BLaER1 treated with 17β-estradiol and CSF1 and Interleukin-3, amounts not matched to agents 10 nM and 100 nM (cell line): ENCODE data around the gene TMEM217.

ENCODE experiments used
- H3K27ac ChIP-seq, 11 experiments: shearing (Covaris generic); formaldehyde crosslinking; 2 replicates each; pipeline ENCODE4 v1.8.1; 2022
- H3K27me3 ChIP-seq, 11 experiments: shearing (Covaris generic); formaldehyde crosslinking; 2 replicates each; pipeline ENCODE4 v1.8.1; 2022
- H3K36me3 ChIP-seq, 11 experiments: shearing (Covaris generic); formaldehyde crosslinking; 2 replicates each; pipeline ENCODE4 v1.8.1; 2022
- H3K4me1 ChIP-seq, 10 experiments: shearing (Covaris generic); formaldehyde crosslinking; 2 replicates each; pipeline ENCODE4 v1.8.1; 2022
- H3K4me2 ChIP-seq, 11 experiments: shearing (Covaris generic); formaldehyde crosslinking; 2 replicates each; pipeline ENCODE4 v1.8.1; 2022
- H3K4me3 ChIP-seq, 10 experiments: shearing (Covaris generic); formaldehyde crosslinking; 2 replicates each; pipeline ENCODE4 v1.8.1; 2022
- H3K9ac ChIP-seq, 11 experiments: shearing (Covaris generic); formaldehyde crosslinking; 2 replicates each; pipeline ENCODE4 v1.8.1; 2022
- H3K9me3 ChIP-seq, 11 experiments: shearing (Covaris generic); formaldehyde crosslinking; replicated peaks in 1 of 11; 2 replicates each; pipeline ENCODE4 v1.8.1; 2022
- H4K20me1 ChIP-seq, 11 experiments: shearing (Covaris generic); formaldehyde crosslinking; 2 replicates each; pipeline ENCODE4 v1.8.1; 2022
- Cebpa-rat ChIP-seq, 11 experiments: shearing (Covaris generic); IDR thresholded peaks; 2 replicates each; pipeline ENCODE4 v1.8.1; 2022

TMEM217 gene

DNA sequence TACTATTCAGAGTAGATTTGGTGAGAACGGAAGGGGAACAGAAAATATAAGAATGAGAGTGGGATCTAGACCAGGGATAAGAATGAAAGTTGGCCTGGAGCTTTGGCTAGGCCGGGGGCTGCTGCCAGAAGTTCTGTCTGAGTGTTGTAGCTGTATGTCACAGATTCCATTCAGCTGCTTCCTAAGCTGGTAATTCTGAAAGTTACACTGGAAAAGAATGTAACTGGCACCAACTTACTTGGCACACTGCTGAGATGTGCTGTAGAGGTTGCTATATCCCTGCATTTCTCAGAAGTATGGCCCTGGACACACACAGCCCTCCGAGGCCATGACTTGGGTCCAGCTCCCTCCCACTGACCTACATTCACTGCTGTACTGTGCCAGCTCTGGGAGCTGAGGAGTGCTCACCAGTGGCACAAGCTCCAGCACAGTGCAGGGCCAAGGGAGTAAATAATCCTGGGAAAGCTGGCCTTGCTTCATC, 25.8 kb upstream of the TMEM217 start:
- Histone ChIP-seq H3K9ac (no peak overlapping the region), H3K27ac (peak overlapping the region in 6 of 11 experiments; percentile 8 to 94 (median 88); a peak in 6 of 22 replicates), H3K36me3 (peaks cover 65 to 94% (median 80%) of the 10 kb centered on the region in 11 experiments), H3K4me2 (no peak overlapping the region), H3K27me3 (no peaks in the 10 kb centered on the region), H3K4me3 (no peak overlapping the region), H3K4me1 (peaks cover 29 to 67% (median 41%) of the 10 kb centered on the region in 10 experiments), H4K20me1 (peaks cover 0 to 17% (median 0%) of the 10 kb centered on the region in 11 experiments; a peak in 4 of 22 replicates), H3K9me3 (0 out of 22 replicates have a peak, but pooled peaks cover 0 to 5% (median 0%) of the 10 kb centered on the region in 11 experiments)
- TF ChIP-seq Cebpa-rat (IDR thresholded peaks at IDR 0.05), result no peak

DNA sequence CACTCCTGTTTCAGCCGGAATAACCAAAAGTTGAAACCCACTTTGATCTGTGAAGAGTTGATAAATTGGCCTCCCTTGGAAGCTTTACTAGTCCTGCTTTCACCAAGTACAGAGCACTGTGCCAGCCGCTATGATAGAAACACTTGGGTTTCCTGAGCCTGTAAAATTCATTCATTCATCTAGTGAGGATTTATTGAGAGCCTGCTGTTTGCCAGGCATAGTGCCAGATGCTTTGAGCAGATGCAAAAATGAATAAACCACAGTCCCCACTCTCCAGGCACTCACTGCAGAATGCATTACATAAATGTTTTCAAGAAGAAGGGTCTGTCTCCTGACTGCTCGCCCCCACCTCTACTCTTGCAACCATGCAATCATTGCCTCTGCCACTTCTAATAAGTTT, 25.3 kb upstream of the TMEM217 start:
- peaks cover 62 to 93% (median 79%) of the 10 kb centered on the region in 11 experiments for H3K36me3 ChIP-seq

DNA sequence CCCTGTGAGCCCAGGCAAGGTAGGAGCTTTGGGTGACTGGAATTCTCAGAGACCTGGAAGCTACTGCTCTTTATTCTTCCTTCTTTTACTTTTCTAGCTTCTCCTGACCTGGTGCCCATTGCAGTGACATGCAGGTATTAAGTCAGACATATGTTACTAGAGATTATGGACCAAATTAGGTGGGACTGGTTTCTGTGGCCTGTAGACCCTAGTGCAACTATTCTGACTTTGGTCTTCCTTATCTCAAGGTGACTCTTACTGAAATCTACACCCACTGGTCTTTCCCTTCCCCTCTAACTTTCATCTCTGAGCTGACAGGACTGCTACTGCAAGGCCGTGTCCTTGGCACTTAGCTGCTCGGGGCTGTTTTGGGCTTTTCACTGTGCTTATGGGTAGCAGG, 24.4 kb upstream of the TMEM217 start:
- peak overlapping the region in 9 of 11 experiments; percentile 72 to 94 (median 86); a peak in 16 of 22 replicates for H3K27ac ChIP-seq
- 0 out of 22 replicates have a peak, but pooled peaks cover 0 to 5% (median 0%) of the 10 kb centered on the region in 11 experiments for H3K9me3 ChIP-seq
- H3K4me1 ChIP-seq, result peaks cover 42 to 81% (median 54%) of the 10 kb centered on the region in 10 experiments
- peaks cover 0 to 17% (median 0%) of the 10 kb centered on the region in 11 experiments; a peak in 4 of 22 replicates for H4K20me1 ChIP-seq
- H3K27me3 ChIP-seq, result no peaks in the 10 kb centered on the region
- peak overlapping the region in 6 of 11 experiments; percentile 47 to 94 (median 74); a peak in 11 of 22 replicates for H3K4me2 ChIP-seq
- no peak overlapping the region for H3K4me3 ChIP-seq
- peak overlapping the region in 4 of 11 experiments; percentile 24 to 75 (median 52); a peak in 6 of 22 replicates for H3K9ac ChIP-seq
- H3K36me3 ChIP-seq, result peaks cover 53 to 84% (median 70%) of the 10 kb centered on the region in 11 experiments
- TF ChIP-seq Cebpa-rat (IDR thresholded peaks at IDR 0.05), result no peak

More for the DNA sequence above, 25.3 kb upstream of the TMEM217 start:
- H3K9ac ChIP-seq, result no peak overlapping the region
- H3K9me3 ChIP-seq, result 0 out of 22 replicates have a peak, but pooled peaks cover 0 to 5% (median 0%) of the 10 kb centered on the region in 11 experiments
- H3K4me2 ChIP-seq, result peak overlapping the region in 1 of 11 experiments; percentile 82; a peak in 1 of 22 replicates
- peaks cover 0 to 17% (median 0%) of the 10 kb centered on the region in 11 experiments; a peak in 4 of 22 replicates for H4K20me1 ChIP-seq
- H3K27ac ChIP-seq, result peak overlapping the region in 6 of 11 experiments; percentile 10 to 94 (median 88); a peak in 8 of 22 replicates
- H3K4me3 ChIP-seq, result no peak overlapping the region
- H3K4me1 ChIP-seq, result peaks cover 33 to 72% (median 45%) of the 10 kb centered on the region in 10 experiments
- TF ChIP-seq Cebpa-rat (IDR thresholded peaks at IDR 0.05), result no peak
- H3K27me3 ChIP-seq, result no peaks in the 10 kb centered on the region

DNA sequence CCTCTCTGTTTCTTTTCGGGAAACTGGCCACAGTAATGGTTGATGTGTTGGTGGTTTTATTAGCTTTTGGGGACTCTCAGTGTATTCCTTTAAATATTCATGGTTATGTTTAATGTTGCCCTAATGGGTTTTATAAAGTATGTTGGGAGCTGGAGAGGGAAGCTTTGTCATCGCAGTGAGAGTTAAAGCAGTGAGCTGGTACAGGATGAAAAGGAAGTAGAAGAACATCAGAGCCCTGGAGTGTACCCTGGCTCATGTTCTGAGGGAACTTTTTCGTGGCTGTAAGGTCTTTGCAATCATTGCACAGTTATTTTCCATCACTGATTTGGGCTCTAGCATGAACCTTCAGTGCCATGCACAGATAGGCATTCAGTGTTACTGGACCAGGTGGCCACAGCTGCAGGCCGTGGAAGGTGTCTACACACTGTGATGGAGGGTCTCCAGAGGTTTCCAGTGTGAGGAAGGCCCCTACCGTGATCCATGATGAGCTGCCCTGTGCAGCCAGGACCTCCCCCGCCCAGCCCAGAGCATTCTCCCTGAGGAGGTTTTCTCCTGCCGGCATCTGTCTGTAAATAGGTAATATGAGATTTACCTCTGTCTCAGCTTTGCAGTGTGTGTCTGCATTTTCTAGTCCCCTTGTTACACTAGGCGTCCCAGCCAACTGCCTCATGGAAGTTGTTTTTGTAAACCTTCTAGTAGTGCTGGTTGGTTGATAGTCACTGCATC, 22.4 kb upstream of the TMEM217 start:
- H3K9ac ChIP-seq, result peak overlapping the region; percentile 8 to 78 (median 60); a peak in 20 of 22 replicates

DNA sequence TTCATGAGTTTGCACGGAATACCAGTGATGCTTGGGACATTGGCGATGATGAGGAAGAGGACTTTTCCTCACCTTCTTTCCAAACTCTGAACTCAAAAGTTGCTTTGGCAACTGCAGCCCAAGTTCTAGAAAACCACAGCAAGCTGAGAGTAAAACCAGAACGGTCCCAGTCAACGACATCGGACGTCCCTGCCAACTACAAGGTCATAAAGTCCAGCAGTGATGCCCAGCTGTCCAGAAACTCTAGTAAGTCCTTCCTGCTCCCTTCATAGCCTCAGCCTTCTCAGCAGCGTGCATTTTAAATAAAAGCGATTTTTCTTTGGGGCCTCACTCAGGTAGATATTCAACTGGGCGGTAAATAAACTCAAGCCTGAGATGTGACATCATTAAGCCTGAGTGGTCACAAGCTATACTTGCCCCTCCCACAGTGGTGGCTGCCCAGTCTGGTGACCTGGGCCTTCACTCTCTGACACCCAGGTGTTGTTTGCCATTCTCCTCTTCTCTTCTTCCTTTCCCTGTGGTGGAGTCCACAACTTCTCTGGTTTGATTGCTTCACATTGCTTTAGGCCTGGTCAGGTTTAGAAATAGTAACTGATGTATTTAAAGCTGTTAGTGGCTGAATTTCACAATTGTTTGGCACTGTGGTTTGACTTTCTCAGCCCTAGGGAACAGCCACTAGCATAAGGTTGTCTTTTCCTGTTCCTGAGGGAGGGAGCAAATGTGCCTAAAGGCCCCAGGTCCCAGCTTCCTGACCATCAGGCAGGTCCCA, 21.6 kb upstream of the TMEM217 start:
- Histone ChIP-seq H3K4me3 (peak overlapping the region in 4 of 10 experiments; percentile 0 to 12 (median 7); a peak in 3 of 20 replicates), H3K4me2 (peak overlapping the region; percentile 44 to 94 (median 74)), H3K36me3 (peaks cover 28 to 64% (median 46%) of the 10 kb centered on the region in 11 experiments), H3K27ac (peak overlapping the region in 10 of 11 experiments; percentile 50 to 94 (median 86); a peak in 20 of 22 replicates), H4K20me1 (peaks cover 0 to 39% (median 0%) of the 10 kb centered on the region in 11 experiments; a peak in 4 of 22 replicates), H3K4me1 (peaks cover 50 to 98% (median 74%) of the 10 kb centered on the region in 10 experiments), H3K9ac (peak overlapping the region; percentile 8 to 78 (median 60); a peak in 20 of 22 replicates), H3K27me3 (no peaks in the 10 kb centered on the region), H3K9me3 (no peaks in the 10 kb centered on the region)
- TF ChIP-seq Cebpa-rat (IDR thresholded peaks at IDR 0.05), result peak in 10 of 11 experiments; percentile 57 to 98 (median 94); a peak in 18 of 22 replicates

More for the DNA sequence above, 22.4 kb upstream of the TMEM217 start:
- H3K36me3 ChIP-seq, result peaks cover 36 to 65% (median 51%) of the 10 kb centered on the region in 11 experiments
- peak overlapping the region in 2 of 10 experiments; percentile 12 to 38; a peak in 2 of 20 replicates for H3K4me3 ChIP-seq
- 0 out of 22 replicates have a peak, but pooled peaks of 1 of the 11 experiments have one; percentile 8 for TF ChIP-seq Cebpa-rat (IDR thresholded peaks at IDR 0.05)
- H3K27ac ChIP-seq, result peak overlapping the region in 10 of 11 experiments; percentile 50 to 94 (median 86); a peak in 20 of 22 replicates
- H3K4me2 ChIP-seq, result peak overlapping the region; percentile 44 to 94 (median 74)
- H4K20me1 ChIP-seq, result peaks cover 0 to 36% (median 0%) of the 10 kb centered on the region in 11 experiments; a peak in 4 of 22 replicates
- no peaks in the 10 kb centered on the region for H3K27me3 ChIP-seq
- H3K4me1 ChIP-seq, result peaks cover 51 to 97% (median 71%) of the 10 kb centered on the region in 10 experiments
- H3K9me3 ChIP-seq, result no peaks in the 10 kb centered on the region

DNA sequence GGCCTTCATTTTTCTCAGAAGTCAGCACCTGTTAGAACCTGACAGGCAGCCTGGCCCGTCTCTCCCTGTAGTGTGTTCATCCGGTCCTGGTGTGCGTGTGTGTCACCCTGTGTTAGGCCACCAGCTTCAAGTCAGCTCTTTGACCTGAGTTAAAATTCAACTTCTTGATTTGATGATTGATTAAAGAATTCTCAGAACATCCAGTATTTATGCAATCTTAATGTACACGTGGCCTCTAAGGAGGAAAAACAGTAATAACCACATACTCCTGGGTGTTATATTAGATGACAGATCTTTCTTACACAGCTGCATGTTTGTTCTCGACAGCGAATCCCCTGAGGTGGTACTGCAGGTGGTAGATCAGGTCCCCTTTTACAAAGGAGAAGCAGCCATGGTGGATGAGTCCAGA, 19.1 kb upstream of the TMEM217 start:
- Histone ChIP-seq H3K27ac (peak overlapping the region in 9 of 11 experiments; percentile 21 to 94 (median 86); a peak in 17 of 22 replicates), H3K4me1 (peaks cover 60 to 92% (median 83%) of the 10 kb centered on the region in 10 experiments), H3K36me3 (peaks cover 11 to 48% (median 30%) of the 10 kb centered on the region in 11 experiments), H3K27me3 (no peaks in the 10 kb centered on the region), H4K20me1 (peaks cover 0 to 54% (median 0%) of the 10 kb centered on the region in 11 experiments; a peak in 4 of 22 replicates), H3K9ac (peak overlapping the region in 8 of 11 experiments; percentile 11 to 48 (median 38); a peak in 6 of 22 replicates), H3K4me3 (no peak overlapping the region; a peak in 1 of 20 replicates), H3K4me2 (peak overlapping the region; percentile 44 to 94 (median 74); a peak in 21 of 22 replicates), H3K9me3 (no peaks in the 10 kb centered on the region)
- no peak for TF ChIP-seq Cebpa-rat (IDR thresholded peaks at IDR 0.05)

DNA sequence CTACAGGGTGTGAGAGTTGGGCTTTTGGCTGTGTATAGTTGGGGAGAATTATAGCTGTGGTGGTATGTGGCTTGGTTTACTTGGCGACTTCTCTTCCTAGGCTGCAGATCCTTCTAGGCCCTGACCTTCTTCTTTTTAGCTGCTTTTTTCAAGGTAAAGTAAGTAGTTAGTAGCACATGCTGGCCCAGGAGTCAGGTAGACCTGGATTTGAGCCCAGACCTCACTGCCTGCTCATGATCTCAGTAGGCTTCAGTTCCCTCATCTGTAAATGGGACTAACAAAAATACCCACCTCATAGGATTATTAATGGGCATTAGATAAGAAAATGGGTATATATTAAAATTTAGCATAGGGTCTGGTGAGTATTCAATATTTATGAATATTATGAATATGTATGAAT, 17.4 kb upstream of the TMEM217 start:
- Histone ChIP-seq H3K27me3 (no peaks in the 10 kb centered on the region), H3K4me3 (no peak overlapping the region), H4K20me1 (peaks cover 0 to 47% (median 0%) of the 10 kb centered on the region in 11 experiments; a peak in 4 of 22 replicates), H3K9me3 (no peaks in the 10 kb centered on the region), H3K4me2 (peak overlapping the region in 6 of 11 experiments; percentile 6 to 77 (median 74); a peak in 6 of 22 replicates), H3K27ac (peak overlapping the region in 5 of 11 experiments; percentile 8 to 94 (median 26); a peak in 7 of 22 replicates), H3K9ac (no peak overlapping the region), H3K4me1 (peaks cover 56 to 75% (median 69%) of the 10 kb centered on the region in 10 experiments), H3K36me3 (peaks cover 8 to 45% (median 36%) of the 10 kb centered on the region in 11 experiments; a peak in 20 of 22 replicates)
- no peak for TF ChIP-seq Cebpa-rat (IDR thresholded peaks at IDR 0.05)
